ENCODE results near the gene MT2A.

DNA sequence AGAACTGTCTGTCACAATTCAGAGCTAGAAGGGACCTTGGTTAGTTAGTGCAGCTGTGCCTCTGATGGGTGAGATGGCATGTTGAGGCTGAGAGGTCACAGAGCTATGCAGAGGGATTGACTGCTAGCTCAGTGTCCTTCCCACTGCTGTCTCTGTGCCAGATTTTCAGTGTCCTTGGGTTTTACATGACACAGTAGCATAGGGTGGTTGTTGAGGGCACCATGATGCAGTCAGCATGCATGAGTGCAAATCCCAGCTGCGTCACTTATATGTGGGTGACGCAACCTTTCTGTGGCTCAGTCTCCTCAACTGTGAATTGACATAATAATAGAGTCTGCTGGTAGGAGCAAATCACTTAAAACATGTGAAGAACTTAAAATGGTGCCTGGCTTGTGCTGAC is 32.8 kb downstream of the MT2A start:
- no peak for TF ChIP-seq CTCF (IDR thresholded peaks at IDR 0.05; ENCODE audit: insufficient read depth, low read length, poor library complexity, severe bottlenecking)
- no peak for TF ChIP-seq EZH2phosphoT487 (conservative IDR thresholded peaks at IDR 0.05; ENCODE audit: low read length)

All from SU-DHL-6 (cell line).